ENCODE results near the gene IL15RA. TPM values are rescaled to one million over a fixed set of nuclear protein-coding genes. Genes with fewer than 3 reads are reported as not detected.

The IL15RA gene
- total RNA-seq, 4 donors from 2014 or later, result 17.7 to 21.9 (median 20.6) TPM

- Histone ChIP-seq H3K9me3 (no peaks in the 10 kb centered on the region), H3K36me3 (no peaks in the 10 kb centered on the region), H3K4me1 (peaks cover 0 to 5% (median 2%) of the 10 kb centered on the region in 3 donors), H3K27me3 (peaks cover 3% of the 10 kb centered on the region), H3K27ac (peak overlapping the region in 1 of 4 donors; percentile 35), H3K4me3 (no peak overlapping the region)
- WGBS, 2 donors (ENCODE audit: low coverage in 1 of 2), result 90 to 100% methylated on average over 2 to 5 of the region's 5 CpGs
- no peak for TF ChIP-seq POLR2A (IDR thresholded peaks at IDR 0.05)
- no peak for TF ChIP-seq POLR2AphosphoS5 (IDR thresholded peaks at IDR 0.05)
- no peak for TF ChIP-seq CTCF (IDR thresholded peaks at IDR 0.05)
- no peak for TF ChIP-seq EP300 (IDR thresholded peaks at IDR 0.05)
- no peak for ATAC-seq
Measured at GRCh38 chr10:5985029-5985428, 7.7 kb upstream of the IL15RA start.

- no peaks in the 10 kb centered on the region for H3K36me3 ChIP-seq
- peak overlapping the region in 3 of 4 donors; percentile 21 to 58 (median 54) for H3K27ac ChIP-seq
- H3K27me3 ChIP-seq, result peaks cover 4% of the 10 kb centered on the region
- H3K9me3 ChIP-seq, result no peaks in the 10 kb centered on the region
- peak; percentile 15 for TF ChIP-seq POLR2AphosphoS5 (IDR thresholded peaks at IDR 0.05)
- TF ChIP-seq CTCF (IDR thresholded peaks at IDR 0.05), result no peak
- no peak overlapping the region for H3K4me3 ChIP-seq
- peak; percentile 66 for ATAC-seq
- WGBS, 2 donors (ENCODE audit: low coverage in 1 of 2), result 34 to 35% methylated on average over 8 to 9 of the region's 9 CpGs
- peaks cover 0 to 5% (median 2%) of the 10 kb centered on the region in 3 donors for H3K4me1 ChIP-seq
Measured at GRCh38 chr10:5983774-5984173, 6.4 kb upstream of the IL15RA start.

GRCh38 chr10:5981529-5981928 is 4.2 kb upstream of the IL15RA start:
- Histone ChIP-seq H3K36me3 (no peaks in the 10 kb centered on the region), H3K27ac (no peak overlapping the region), H3K4me1 (peaks cover 0 to 19% (median 0%) of the 10 kb centered on the region in 3 donors), H3K27me3 (peaks cover 16% of the 10 kb centered on the region), H3K4me3 (no peak overlapping the region), H3K9me3 (no peaks in the 10 kb centered on the region)
- 85 to 92% methylated on average over 8 to 9 of the region's 9 CpGs for WGBS, 2 donors (ENCODE audit: low coverage in 1 of 2)
- ATAC-seq, result no peak
- TF ChIP-seq CTCF (IDR thresholded peaks at IDR 0.05), result no peak
- no peak for TF ChIP-seq POLR2A (IDR thresholded peaks at IDR 0.05)

- Histone ChIP-seq H3K36me3 (no peaks in the 10 kb centered on the region), H3K4me1 (peaks cover 0 to 37% (median 4%) of the 10 kb centered on the region in 3 donors), H3K4me3 (peak overlapping the region; percentile 49 to 87), H3K27ac (peak overlapping the region in 3 of 4 donors; percentile 83 to 94 (median 87)), H3K27me3 (peaks cover 20% of the 10 kb centered on the region), H3K9me3 (no peaks in the 10 kb centered on the region)
- WGBS, 2 donors (ENCODE audit: low coverage in 1 of 2), result 24 to 37% methylated on average over 3 to 5 of the region's 6 CpGs
- ATAC-seq, result no peak
- TF ChIP-seq POLR2AphosphoS5 (IDR thresholded peaks at IDR 0.05), result no peak
- no peak for TF ChIP-seq CTCF (IDR thresholded peaks at IDR 0.05)
- no peak for TF ChIP-seq POLR2A (IDR thresholded peaks at IDR 0.05)
- TF ChIP-seq EP300 (IDR thresholded peaks at IDR 0.05), result no peak
Measured at GRCh38 chr10:5978230-5978489, 817 bp upstream of the IL15RA start.

GRCh38 chr10:5976512-5977470 is 552 bp downstream of the IL15RA start:
- Histone ChIP-seq H3K4me3 (peak overlapping the region; percentile 49 to 87), H3K4me1 (peaks cover 0 to 37% (median 4%) of the 10 kb centered on the region in 3 donors), H3K27me3 (peaks cover 20% of the 10 kb centered on the region), H3K36me3 (no peaks in the 10 kb centered on the region), H3K9me3 (no peaks in the 10 kb centered on the region), H3K27ac (peak overlapping the region; percentile 15 to 94 (median 85))
- TF ChIP-seq CTCF (IDR thresholded peaks at IDR 0.05) (no peak), EP300 (IDR thresholded peaks at IDR 0.05) (no peak)
- ATAC-seq, result peak; percentile 46
- 7 to 49% methylated on average over 2 to 19 of the region's 82 CpGs for WGBS, 2 donors (ENCODE audit: low coverage in 1 of 2)

Measured in gastroesophageal sphincter (tissue), 4 donors.